Right ventricle myocardium superior (tissue), 1 donor: Measurements from ENCODE around the gene OGDHL. TPM values are rescaled to one million over a fixed set of nuclear protein-coding genes. Genes with fewer than 3 reads are reported as not detected.
"Not testable (repeated sequence)": the region's sequence is repeated elsewhere in the genome, so short reads cannot be mapped to it uniquely, and the experiment has no call there.

Experiments
- ATAC-seq: fragments of 200-7000 bp; cut with Tn5 transposase; one replicate; pipeline ENCODE4 v1.9.1; 2020; ENCODE audit warnings: mild to moderate bottlenecking; ENCODE audit not compliant: poor library complexity
- DNase-seq: peaks from one replicate; pipeline ENCODE4 v3.0.0-alpha.2; 2020
- intact Hi-C: fragments of 100-400 bp; cut with DNase I; formaldehyde crosslinking; loops from one replicate; pipeline ENCODE4 v1.11.2; 2022
- long read RNA-seq: library from polyadenylated mRNA; unstranded; transcript quantifications from one replicate; pipeline ENCODE4 v2.0.0, GENCODE V29; 2021
- total RNA-seq: library from RNA; stranded (reverse); fragmentation: NEBNext Ultra II Directional; extraction: Animal tissue kit (Norgen Biotek cat#: 25700); gene quantifications from one replicate; pipeline ENCODE4 v1.2.1, GENCODE V29; 2021
- donor health status: DM: no; HTN: yes; CAD: no; lungs with severe emphysema.

The OGDHL gene
- 1.8 TPM for total RNA-seq
- long read RNA-seq, transcript OGDHL-201 (23 exons, 3,704 nt): major isoform, 5 of 8 reads
- long read RNA-seq, partial matches to known transcripts: 1 of 8 reads
- long read RNA-seq, other reads (novel, unspliced or antisense): 2 of 8 reads

DNA sequence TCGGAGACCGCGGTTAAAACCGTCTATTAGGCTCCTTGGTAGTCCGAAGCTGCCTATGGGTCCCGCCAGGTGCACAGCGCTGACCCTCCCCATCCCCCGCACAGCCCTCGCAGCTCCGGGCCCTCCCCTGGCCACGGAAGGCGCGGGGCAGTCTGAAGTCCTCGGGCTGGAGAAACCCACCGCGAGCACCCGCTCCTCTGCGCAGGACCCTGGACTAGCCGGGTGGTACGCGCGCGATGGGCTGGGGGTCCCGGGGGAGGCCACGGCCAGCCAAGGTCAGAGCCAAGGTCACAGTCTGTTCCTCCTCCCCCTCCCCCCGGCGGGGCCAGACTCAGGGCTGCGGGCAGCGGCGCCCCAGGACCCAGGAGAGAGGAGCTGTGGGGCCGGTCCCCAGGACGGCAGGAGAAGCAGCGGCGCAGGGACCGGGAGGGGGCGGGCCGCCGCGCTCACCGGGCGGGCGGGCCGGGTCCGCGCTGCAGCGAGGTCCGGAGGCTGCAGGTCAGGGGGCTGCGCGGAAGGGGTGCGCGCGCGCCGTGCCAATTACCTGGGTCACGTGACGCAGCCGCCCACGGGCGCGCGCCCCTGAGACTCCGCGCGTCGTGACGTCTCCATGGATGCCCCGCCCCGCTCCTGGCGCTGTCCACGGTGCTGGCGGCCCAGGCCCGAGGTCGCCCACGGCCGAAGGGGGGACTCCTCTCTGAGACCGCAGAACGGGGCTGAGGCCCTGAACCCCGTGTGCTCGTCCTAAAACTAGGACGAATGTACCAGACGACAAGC lies at the start of gene OGDHL:
OGDHL (minus strand) TSS at position 535 of the 777 bp plus-strand sequence. CDS start 3,731 bp downstream, outside the sequence.
- DNase-seq: peak; percentile 67
- intact Hi-C loops: no loop called here

DNA sequence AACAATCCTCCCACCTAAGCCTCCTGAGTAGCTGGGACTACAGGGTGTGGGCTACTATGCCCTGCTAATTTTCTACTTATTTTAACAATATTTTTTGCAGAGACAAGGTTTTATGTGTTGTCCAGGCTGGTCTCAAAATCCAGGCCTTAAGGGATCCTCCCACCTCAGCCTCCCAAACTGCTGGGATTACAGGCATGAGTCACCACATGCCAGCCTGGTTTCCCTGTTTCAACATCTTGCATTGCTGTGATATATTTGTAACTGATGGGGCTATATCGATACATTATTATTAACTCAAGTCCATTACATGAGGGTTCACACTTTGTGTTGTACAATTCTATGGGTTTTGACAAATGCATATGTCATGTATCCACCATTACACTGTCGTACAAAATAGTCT lies 41.9 kb upstream of the OGDHL start:
- DNase-seq (no peak), ATAC-seq (no peak)
- intact Hi-C loops: no loop called here

More for the DNA sequence above, at the start of gene OGDHL:
- peak; percentile 89 for ATAC-seq

DNA sequence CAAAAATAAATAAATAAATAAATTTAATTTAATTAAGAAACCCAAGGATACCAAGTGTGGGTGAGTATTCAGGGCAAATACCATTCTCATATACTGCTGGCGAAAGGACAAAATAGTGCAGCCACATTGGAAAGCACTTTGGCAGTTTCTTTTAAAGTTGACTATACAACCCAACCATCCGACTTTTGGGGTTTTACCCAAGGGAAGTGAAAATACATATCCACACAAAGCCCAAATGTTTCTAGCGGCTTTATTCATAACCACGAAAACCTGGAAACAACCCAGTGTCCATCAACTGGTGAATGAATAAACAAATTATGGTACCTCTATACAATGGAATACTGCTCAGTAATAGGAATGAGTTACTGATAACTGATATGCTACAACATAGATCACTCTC lies 36.2 kb upstream of the OGDHL start:
- ATAC-seq: no peak
- intact Hi-C loops: no loop called here
- DNase-seq: no peak

DNA sequence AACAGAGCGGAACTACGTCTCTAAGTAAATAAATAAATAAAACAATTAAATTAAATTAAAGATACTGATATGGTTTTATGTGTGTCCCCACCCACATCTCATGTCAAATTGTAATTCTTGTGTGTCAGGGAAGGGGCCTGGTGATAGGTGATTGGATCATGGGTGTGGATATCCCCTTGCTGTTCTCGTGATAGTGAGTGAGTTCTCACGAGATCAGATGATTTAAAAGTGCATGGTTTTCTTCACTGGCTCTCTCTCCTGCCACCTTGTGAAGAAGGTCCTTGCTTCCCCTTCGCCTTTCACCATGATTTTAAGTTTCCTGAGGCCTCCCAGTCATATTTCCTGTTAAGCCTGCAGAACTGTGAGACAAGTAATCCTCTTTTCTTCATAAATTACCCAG lies 29.0 kb upstream of the OGDHL start:
- DNase-seq (no peak), ATAC-seq (no peak)
- intact Hi-C loops: no loop called here

DNA sequence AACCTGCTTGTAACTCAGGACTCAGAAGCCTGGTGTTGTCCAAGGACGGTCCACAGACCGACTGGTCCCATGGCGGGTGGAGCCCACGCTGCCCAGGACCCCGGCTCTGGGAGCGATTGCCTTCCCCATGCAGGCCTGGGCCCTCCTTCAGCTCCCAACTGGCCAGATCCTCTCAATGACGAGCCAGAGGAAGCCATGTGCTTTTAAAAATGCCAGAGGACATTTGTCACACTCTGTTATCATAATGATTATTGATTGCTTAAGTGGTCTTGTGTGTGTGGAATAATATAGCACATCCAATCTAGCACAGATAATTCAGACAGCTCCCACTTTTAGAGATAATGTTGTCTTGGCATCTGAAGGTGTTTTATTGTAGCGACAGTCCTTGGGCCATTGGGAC lies 22.6 kb upstream of the OGDHL start:
- DNase-seq (no peak), ATAC-seq (no peak)
- intact Hi-C loops: no loop called here

DNA sequence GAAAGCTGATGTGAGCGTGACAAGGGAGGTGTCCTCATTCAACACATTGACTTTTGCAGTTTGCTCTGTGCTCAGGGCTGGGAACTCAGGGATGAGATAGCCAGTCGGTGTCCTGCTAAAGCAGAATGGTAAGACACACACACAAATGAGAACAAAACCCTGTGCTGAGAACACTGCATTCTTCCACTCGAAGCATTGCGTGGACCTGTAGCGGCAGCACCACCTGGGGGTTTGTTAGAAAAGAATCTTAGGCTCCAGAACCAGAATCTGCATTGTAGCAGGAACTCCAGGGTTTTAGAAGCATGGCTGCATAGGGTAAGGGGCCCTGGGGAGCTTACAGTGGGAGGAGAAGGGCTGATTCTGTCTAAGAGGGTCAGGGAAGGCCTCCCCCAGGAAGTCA lies 21.5 kb upstream of the OGDHL start:
- ATAC-seq (no peak), DNase-seq (no peak)
- intact Hi-C loops: no loop called here

DNA sequence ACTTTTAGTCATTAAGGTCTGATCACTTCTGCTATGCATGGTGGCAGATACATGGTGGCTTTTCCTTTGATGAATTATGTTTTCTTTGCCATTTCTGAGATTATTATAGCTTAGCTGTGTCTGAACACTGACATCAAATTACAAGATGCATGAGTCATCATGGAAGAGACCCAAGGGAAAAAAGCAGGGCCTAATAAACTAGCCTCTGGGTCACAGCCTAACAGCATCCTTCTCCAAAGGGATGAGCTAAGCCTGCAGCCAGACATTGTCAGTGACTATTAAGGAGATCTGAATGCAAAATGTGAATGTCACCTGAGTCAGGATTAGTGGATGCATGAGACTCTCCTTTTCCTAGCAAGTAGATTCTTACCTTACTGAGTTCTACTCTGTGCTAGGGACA lies 19.1 kb upstream of the OGDHL start:
- intact Hi-C loops: no loop called here
- DNase-seq (no peak), ATAC-seq (no peak)

DNA sequence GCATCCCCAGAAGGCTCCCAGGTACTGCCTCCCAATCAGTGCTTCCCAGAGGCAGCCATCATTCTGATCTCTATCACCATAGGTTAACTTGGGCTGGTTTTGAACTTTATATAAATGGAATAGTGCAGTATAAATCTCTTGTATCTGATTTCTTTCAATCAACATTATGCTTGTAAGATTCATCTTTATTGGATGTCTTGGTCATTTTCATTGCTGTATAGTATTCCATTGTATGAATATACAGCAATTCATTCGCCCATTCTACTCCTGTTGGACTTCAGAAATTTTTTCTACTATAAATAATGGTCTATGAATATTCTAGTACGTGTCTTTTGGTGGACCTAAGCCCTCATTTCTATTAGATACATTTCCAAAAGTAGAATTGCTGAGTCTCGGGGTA lies 16.1 kb upstream of the OGDHL start:
- ATAC-seq: no peak
- intact Hi-C loops: no loop called here

DNA sequence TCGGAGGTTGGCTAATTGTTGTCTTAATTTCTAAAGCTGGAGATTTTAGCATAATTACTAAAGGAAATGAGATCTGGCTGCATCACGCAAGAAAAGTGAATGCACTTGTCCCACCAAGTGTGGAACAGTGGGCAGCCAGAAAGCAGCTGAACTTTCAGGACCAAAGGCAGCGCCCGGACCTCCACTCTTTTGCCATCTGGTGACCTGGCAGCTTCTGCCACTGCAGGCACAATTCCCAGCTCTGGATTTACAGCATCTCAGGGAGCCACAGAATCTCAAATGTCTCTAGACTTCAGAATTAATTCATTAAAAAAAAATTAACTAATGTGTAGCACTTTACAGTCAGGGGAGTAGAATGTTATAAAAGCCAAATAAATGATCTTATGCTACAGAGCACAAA lies 14.7 kb upstream of the OGDHL start:
- intact Hi-C loops: no loop called here
- ATAC-seq: no peak
- DNase-seq: no peak

More for the DNA sequence above, 16.1 kb upstream of the OGDHL start:
- DNase-seq: no peak

DNA sequence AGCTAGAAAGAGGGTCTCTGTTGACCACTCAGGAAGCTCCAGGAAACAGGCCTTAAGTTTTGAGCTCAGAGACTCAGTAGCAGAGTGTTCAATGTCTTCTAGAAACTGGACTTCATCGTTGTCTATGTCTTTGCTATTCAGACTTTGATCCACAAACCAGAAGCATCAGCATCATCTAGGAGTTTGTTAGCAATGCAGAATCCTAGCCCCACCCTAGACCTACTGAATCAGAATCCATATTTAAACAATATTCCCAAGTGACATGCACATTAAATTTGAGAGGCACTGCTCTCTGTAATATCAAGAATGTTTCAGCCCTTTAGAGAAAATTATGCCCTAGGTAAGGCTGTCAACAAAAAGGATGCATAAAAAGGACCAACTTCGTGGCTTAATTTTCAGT lies 12.9 kb upstream of the OGDHL start:
- ATAC-seq (no peak), DNase-seq (no peak)
- intact Hi-C loops: no loop called here

DNA sequence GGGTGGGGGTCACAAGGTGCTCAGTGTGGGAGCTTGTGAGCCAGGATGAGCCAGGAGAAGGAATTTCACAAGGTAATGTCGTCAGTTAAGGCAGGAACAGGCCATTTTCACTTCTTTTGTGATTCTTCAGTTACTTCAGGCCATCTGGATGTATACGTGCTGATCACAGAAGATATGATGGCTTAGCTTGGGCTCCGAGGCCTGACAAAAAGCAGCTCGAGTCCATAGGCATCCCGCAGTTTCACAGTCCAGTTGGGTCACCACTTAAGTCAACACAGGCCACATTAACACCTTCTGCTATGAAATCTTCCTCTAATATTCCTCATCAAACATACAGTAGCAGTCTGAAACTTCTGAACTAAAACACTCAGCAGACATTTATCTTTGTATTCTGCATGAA lies 10.8 kb upstream of the OGDHL start:
- DNase-seq, ATAC-seq, intact Hi-C loops: not testable (repeated sequence)

DNA sequence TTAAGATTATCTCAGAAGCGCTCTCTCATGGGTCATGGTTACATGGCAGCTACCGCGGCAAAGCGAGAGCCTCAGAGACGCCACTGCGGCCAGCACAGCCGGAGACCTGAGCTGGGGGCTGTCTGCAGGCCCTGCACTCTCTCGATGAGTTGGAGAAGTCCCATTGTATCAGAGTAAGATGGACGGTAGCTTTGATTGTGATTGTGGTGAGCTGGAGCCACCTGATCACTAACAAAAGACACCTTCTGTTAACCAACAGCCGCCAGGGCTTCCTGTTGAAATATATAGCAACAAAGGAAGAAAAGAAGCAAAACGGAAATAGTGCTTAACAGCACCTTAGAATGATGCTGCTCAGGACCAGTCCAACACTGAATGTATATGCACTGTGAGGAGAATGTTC lies 8.9 kb upstream of the OGDHL start:
- DNase-seq, ATAC-seq, intact Hi-C loops: not testable (repeated sequence)

DNA sequence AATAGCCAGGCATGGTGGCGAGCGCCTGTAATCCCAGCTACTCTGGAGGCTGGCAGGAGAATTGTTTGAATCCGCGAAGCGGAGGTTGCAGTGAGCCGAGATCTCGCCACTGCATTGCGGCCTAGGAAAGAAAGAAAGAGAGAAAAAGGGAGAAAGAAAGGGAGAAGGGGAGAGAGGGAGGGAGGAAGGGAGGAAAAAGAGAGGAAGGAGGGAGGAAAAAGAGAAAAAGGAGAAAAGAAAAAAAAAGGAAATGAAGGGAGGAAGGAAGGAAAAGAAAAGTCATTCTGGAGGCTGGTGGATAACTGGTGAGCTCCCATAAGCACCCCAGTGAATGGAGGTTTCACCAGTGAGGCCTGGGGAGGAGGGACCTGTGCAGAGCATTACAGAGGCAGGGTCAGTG lies 7.6 kb upstream of the OGDHL start:
- no peak for DNase-seq
- intact Hi-C loops: no loop called here
- ATAC-seq: no peak

DNA sequence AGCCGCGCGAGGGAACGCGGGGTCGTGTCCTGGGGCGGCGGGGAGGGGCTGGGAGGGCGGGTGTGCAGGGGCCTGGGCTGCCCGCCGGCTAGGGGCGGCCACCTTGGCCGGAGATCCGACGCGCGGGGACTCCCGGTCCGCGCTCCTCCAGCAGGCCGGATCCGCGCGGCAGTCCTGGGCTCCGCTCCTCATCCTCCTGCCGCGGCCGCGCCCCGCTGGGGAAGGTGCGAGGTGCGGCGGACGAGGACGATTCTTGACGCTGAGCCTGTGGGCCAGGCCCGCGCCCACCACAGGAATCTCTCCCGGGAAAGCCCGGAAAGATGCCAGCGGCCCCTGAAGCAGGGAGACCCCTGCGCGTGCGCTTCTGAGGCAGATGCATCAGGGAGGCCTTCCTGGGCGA lies 6.6 kb upstream of the OGDHL start:
- ATAC-seq: no peak
- intact Hi-C loops: no loop called here

DNA sequence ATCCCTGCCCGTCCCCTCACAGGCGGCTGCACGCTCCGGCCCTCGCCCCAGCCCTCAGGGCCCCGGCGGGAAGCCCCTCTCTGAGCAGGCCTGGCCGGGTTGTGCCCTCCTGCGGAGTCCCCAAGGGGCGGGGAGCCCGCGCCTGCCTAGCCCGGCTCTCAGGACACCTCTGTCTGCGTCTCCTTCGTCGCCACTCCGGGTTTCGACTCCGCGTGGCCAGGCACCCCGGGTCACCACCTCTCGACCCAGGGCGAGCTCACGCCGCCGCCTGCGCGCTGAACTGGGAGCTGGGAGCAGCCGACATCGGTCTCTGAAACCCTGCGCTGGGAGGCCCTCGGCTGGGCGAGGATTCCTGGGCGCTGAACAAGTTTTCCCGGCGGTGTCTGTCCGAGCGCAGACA lies 6.2 kb upstream of the OGDHL start:
- intact Hi-C loops: no loop called here
- no peak for DNase-seq
- no peak for ATAC-seq

More for the DNA sequence above, 6.6 kb upstream of the OGDHL start:
- no peak for DNase-seq

DNA sequence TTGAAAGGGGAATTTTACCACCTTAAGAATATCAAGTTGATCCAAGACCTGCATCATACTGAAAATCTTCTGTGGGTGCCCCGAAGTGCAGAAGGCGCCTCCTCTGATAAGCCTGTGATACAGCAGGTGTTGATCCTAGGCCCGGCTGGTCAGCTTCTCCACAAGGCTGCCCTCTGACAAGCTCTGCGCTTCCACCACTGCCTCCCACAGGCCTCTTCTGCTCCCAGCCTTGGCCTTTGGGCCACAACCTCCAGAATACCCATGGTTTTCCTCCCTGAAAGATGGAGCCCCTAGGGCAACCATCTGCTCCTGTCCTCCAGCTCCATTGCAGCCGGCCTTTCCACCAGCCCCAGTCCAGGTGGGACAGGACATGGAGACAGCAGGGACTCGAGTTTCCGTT lies 5.6 kb upstream of the OGDHL start:
- no peak for ATAC-seq
- DNase-seq: no peak
- intact Hi-C loops: no loop called here

DNA sequence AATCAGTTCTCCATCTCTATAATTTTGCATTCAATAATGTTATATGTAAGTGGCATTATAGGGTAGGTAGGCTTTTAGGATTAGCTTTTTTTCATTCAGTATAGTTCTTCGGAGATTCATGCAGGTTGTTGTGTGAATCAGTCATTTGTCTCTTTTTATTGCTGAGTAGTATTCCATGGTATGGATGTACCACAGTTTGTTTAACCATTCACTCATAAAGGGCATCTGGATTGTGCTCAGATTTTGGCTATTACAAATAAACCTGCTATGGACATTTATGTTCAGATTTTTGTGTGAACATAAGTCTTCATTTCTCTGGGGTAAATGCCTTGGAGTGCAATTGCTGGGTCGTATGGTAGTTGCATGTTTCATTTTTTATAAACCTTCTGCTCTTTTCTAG lies 4.4 kb upstream of the OGDHL start:
- intact Hi-C loops: no loop called here
- no peak for ATAC-seq
- DNase-seq: no peak

DNA sequence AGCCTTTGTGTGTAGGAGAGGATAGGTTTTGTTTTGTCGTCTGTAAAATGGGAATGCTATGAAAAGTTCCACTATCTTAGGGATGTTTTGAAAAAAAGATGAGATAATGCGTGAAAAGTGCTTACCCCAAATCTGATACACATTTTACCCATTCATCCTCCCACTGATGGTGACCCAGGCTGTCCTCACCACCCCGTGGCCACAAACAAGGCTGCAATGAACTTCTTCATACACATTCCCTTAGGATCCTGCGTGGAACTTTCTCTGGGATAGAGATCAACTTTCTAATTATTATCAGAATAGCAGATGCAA lies 399 bp upstream of the OGDHL start:
- ATAC-seq (no peak), DNase-seq (no peak)
- intact Hi-C loops: no loop called here

DNA sequence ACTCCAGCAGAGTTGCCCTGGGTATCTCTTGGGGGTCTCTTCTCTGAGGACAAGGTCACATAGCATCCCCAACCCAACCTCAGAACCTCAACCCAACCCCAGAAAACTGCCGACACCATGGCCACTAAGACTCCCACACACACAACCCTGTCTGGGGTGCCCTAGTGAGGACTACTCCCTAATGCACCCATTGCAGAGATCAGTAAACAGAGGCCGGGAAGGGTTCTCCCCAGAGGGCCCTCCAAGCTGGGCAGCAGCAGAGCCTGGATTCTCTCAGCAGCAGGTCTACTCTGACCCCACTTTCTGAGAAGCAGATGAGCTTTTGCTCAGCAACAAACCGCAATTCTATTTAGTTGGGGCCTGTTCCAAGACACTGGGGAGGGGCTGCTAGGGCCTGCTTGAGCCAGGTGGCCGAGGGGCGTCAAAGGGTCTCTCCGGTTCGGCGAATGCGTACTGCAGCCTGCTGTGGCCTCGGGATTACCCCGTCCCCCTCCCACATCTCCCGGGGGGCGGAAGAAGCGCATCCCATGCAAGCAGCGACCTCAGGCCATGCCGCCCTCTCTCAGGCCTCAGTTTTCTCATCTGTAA lies 828 bp downstream of the OGDHL start:
- ATAC-seq: no peak
- intact Hi-C loops: no loop called here
- DNase-seq: no peak

DNA sequence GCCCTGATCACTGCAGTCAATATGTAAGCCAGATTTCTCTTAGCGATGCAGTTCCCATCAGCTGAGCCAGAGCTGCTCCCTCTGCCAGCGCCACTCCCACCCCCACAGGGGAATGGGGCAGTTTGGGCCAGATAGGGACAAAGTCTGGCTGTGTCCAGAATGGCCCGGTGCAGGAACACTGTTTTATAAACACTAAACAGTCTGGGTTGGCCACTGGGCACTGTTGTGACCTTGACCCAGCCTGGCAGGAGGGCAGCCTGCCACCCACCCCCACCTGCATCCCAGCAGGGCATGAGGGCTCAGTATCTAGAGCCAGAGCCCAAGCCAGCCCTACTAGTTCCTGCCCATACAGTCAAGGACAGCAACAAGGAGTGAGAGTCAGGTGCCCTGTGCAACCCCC lies 1.3 kb downstream of the OGDHL start:
- ATAC-seq: no peak
- DNase-seq: peak; percentile 23
- intact Hi-C loops: no loop called here
